T-cell (primary cell): ENCODE data around the gene TWIST2. TPM values are rescaled to one million over a fixed set of nuclear protein-coding genes. Genes with fewer than 3 reads are reported as not detected.

Experiments used
- ATAC-seq, 4 experiments: fragments of 200-7000 bp in 3 of 4; fragments of 150-1000 bp in 1 of 4; cut with Tn5 transposase; replicated peaks in 1 of 4; 1 replicate in 3 of 4; 2 replicates in 1 of 4; pipeline ENCODE4 v1.10.0; 2021; ENCODE audit warnings: moderate library complexity in 3 of 4, mild to moderate bottlenecking in 2 of 4, moderate number of reproducible peaks in 1 of 4
- CTCF ChIA-PET, 2 donors: fragments of 300-600 bp; sonication (Branson Sonifier 250); formaldehyde crosslinking; loops; one replicate each; lab custom pipeline; 2022; ENCODE audit warnings: antibody characterized with exemption in 2 of 2; lab: Charles Lee
- POLR2A ChIA-PET, 2 donors: fragments of 300-600 bp; sonication (Branson Sonifier 250); formaldehyde crosslinking; loops; one replicate each; lab custom pipeline; 2022; ENCODE audit warnings: antibody characterized with exemption in 2 of 2; lab: Charles Lee
- DNase-seq, 35 experiments: peaks; one replicate each; pipeline versions ENCODE4 v3.0.0 to v3.0.0-alpha.2; 2013 to 2023
- H3K27ac ChIP-seq: one replicate; pipeline ENCODE4 v1.5.1; 2013; ENCODE audit warnings: low read length
- H3K27me3 ChIP-seq, 2 experiments: replicated peaks in 1 of 2; 1 replicate in 1 of 2; 2 replicates in 1 of 2; pipeline versions ENCODE4 v1.6.1 to v1.7.0; 2013; ENCODE audit warnings: low read length in 1 of 2, mixed read lengths in 1 of 2; ENCODE audit not compliant: control insufficient read depth in 2 of 2, insufficient read depth in 2 of 2; ENCODE audit errors: extremely low read depth in 1 of 2
- H3K36me3 ChIP-seq, 2 donors: 1 replicate in 1 of 2; 2 replicates in 1 of 2; pipeline versions ENCODE4 v1.6.1 to v1.7.0; 2013; ENCODE audit warnings: low read length in 1 of 2; ENCODE audit not compliant: control insufficient read depth in 2 of 2, insufficient read depth in 1 of 2; ENCODE audit errors: extremely low read depth in 1 of 2
- H3K4me1 ChIP-seq, 2 experiments: 1 replicate in 1 of 2; 2 replicates in 1 of 2; pipeline versions ENCODE4 v1.6.1 to v1.7.0; 2013; ENCODE audit warnings: low read length in 2 of 2, mixed read lengths in 1 of 2; ENCODE audit not compliant: insufficient read depth in 2 of 2, control insufficient read depth in 1 of 2; ENCODE audit errors: extremely low read depth in 1 of 2
- H3K4me3 ChIP-seq, 2 donors: 1 replicate in 1 of 2; 2 replicates in 1 of 2; pipeline versions ENCODE4 v1.5.1 to v1.7.0; 2013; ENCODE audit warnings: mild to moderate bottlenecking in 2 of 2, low read length in 1 of 2, moderate library complexity in 1 of 2; ENCODE audit not compliant: control insufficient read depth in 1 of 2; ENCODE audit errors: extremely low read depth in 1 of 2
- H3K9me3 ChIP-seq: 2 replicates; pipeline ENCODE4 v1.7.0; 2013
- H3K27ac Mint-ChIP-seq, 2 donors: one replicate each; pipeline ENCODE4 v1.8.0; 2020 to 2021; ENCODE audit warnings: mild to moderate bottlenecking in 2 of 2, mixed read lengths in 2 of 2
- H3K27me3 Mint-ChIP-seq, 2 donors: one replicate each; pipeline ENCODE4 v1.8.0; 2021 to 2022; ENCODE audit warnings: mixed read lengths in 2 of 2
- H3K36me3 Mint-ChIP-seq: one replicate; pipeline ENCODE4 v1.8.0; 2021; ENCODE audit warnings: mixed read lengths
- H3K4me1 Mint-ChIP-seq, 3 donors: one replicate each; pipeline ENCODE4 v1.8.0; 2020 to 2022; ENCODE audit warnings: mixed read lengths in 3 of 3, mild to moderate bottlenecking in 1 of 3
- H3K4me3 Mint-ChIP-seq, 3 donors: one replicate each; pipeline ENCODE4 v1.8.0; 2020 to 2022; ENCODE audit warnings: mild to moderate bottlenecking in 3 of 3, mixed read lengths in 3 of 3, moderate library complexity in 3 of 3
- H3K9me3 Mint-ChIP-seq, 3 donors: one replicate each; pipeline ENCODE4 v1.8.0; 2020 to 2022; ENCODE audit warnings: mixed read lengths in 3 of 3
- WGBS: methylation state at CpG from one replicate; pipeline ENCODE4 v1.1.5; 2013; ENCODE audit warnings: missing lambda C conversion rate; ENCODE audit not compliant: insufficient coverage; 5-methylcytosine and 5-hydroxymethylcytosine counted together
- total RNA-seq, 35 experiments: library from RNA in 6 of 35; stranded (reverse) in 6 of 35; fragments of 120-200 nt in 1 of 35; gene quantifications; one replicate each; pipeline versions ENCODE4 v1.2.1 to v1.2.4 and lab custom pipeline; 2013 to 2026

TWIST2 gene
- total RNA-seq, 5 donors from 2014 or later (not counting 1 experiment from before 2014, with no cell fraction given), result not detected

DNA sequence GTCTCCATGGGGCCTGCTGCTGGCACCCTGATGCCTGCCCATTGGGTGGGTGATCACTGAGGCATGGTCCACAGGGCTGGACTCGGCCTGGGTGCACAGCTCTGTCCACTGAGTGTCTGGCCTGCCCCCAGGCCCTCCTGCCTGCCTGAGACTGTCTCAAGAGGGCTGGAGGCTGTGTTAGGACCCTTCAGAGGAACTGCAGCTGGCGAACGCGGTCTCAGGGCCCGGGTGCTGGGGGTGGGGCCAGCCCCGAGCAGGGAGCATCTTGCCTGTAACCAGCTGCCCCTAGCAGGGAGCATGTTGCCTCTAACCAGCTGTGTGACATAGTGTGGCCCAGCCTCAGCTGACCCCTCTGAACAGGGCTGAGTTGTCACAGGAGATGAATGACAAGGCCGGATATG is 50.0 kb downstream of the TWIST2 start:
- 72% methylated on average over 7 of the region's 7 CpGs for WGBS
- H3K27ac ChIP-seq, result no peak overlapping the region
- H3K4me3 Mint-ChIP-seq, result no peak overlapping the region
- CTCF ChIA-PET, result no interaction called here
- H3K36me3 Mint-ChIP-seq, result no peaks in the 10 kb centered on the region
- H3K9me3 ChIP-seq, result no peaks in the 10 kb centered on the region
- no peaks in the 10 kb centered on the region for H3K4me1 Mint-ChIP-seq
- H3K27ac Mint-ChIP-seq, result no peak overlapping the region
- no peak for ATAC-seq
- no peaks in the 10 kb centered on the region for H3K4me1 ChIP-seq
- H3K9me3 Mint-ChIP-seq, result no peaks in the 10 kb centered on the region
- H3K27me3 ChIP-seq, result peaks cover 0 to 73% of the 10 kb centered on the region in 2 experiments
- POLR2A ChIA-PET, result no interaction called here
- no peak for DNase-seq
- no peaks in the 10 kb centered on the region for H3K36me3 ChIP-seq
- no peak overlapping the region for H3K4me3 ChIP-seq
- peaks cover 15 to 25% of the 10 kb centered on the region in 2 donors for H3K27me3 Mint-ChIP-seq

DNA sequence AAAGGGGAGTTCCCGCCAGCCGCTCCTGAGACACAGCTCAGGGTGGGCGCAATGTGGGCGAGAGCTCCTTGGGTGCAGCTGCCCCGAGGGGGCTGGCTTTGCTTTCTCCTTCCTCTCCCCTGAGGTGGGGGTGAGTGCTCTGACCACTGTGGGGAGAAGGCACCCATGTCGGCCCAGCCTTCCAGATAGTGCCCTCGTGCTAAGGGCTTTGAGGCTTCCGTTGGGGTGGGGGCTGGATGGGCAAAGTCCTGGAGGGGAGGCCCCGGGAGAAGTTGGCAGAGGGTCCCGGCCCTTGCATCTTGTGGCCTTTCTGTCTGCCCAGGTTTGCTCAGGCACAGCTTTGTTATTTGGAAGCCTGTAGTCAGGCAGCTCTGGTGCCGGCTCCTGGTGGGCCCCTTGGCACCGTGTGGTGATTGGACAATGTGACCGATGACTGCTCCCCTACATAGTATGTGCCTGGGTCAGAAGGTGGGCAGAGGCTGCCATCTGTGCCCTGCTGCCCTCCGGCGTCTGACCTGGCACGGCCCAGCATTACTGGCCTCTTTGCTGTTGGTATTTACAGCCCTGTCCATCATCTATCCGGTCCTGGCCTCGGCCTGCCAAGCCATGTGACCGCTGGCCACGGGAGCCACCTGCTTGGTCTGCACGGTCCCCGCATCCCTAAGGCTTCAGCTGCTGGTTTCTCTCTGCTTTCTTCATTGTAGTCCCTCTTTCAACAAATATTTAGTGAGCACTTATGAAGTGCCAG is 50.8 kb downstream of the TWIST2 start:
- ChIA-PET POLR2A (no interaction called here), CTCF (no interaction called here)
- H3K27me3 Mint-ChIP-seq, result peaks cover 15 to 25% of the 10 kb centered on the region in 2 donors
- peaks cover 0 to 75% of the 10 kb centered on the region in 2 experiments for H3K27me3 ChIP-seq
- no peak overlapping the region for H3K4me3 Mint-ChIP-seq
- H3K4me3 ChIP-seq, result no peak overlapping the region
- no peaks in the 10 kb centered on the region for H3K9me3 ChIP-seq
- H3K4me1 ChIP-seq, result no peaks in the 10 kb centered on the region
- H3K9me3 Mint-ChIP-seq, result no peaks in the 10 kb centered on the region
- H3K27ac ChIP-seq, result no peak overlapping the region
- no peaks in the 10 kb centered on the region for H3K36me3 ChIP-seq
- DNase-seq (no peak), ATAC-seq (no peak)
- no peak overlapping the region for H3K27ac Mint-ChIP-seq
- 80% methylated on average over 10 of the region's 22 CpGs for WGBS
- no peaks in the 10 kb centered on the region for H3K4me1 Mint-ChIP-seq
- no peaks in the 10 kb centered on the region for H3K36me3 Mint-ChIP-seq

DNA sequence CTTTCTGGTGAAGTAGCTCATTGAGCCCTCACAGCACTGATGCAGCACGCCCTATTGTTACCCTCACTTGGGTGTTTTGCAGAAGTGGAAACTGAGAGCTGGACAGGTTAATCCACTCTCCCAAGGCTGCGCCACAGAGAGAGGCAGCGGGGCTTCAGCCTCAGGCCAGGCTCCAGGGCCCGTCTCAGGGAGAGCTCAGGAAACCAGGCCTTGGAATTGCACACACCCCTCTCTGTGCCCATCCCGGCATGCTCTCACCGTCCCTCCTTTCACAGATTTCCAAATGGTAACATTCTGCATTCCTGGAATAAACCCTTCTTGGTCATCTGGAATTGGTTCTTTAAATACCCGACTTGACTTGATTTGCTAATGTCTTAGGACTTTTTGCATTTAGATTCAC is 51.5 kb downstream of the TWIST2 start:
- no peaks in the 10 kb centered on the region for H3K4me1 Mint-ChIP-seq
- 90% methylated on average over 4 of the region's 7 CpGs for WGBS
- H3K27ac Mint-ChIP-seq, result no peak overlapping the region
- H3K4me3 Mint-ChIP-seq, result no peak overlapping the region
- Histone ChIP-seq H3K27me3 (peaks cover 0 to 68% of the 10 kb centered on the region in 2 experiments), H3K36me3 (no peaks in the 10 kb centered on the region), H3K27ac (no peak overlapping the region), H3K9me3 (no peaks in the 10 kb centered on the region), H3K4me3 (no peak overlapping the region), H3K4me1 (no peaks in the 10 kb centered on the region)
- no peaks in the 10 kb centered on the region for H3K36me3 Mint-ChIP-seq
- peaks cover 15 to 25% of the 10 kb centered on the region in 2 donors for H3K27me3 Mint-ChIP-seq
- DNase-seq, result no peak
- no peak for ATAC-seq
- POLR2A ChIA-PET, result no interaction called here
- CTCF ChIA-PET, result no interaction called here
- no peaks in the 10 kb centered on the region for H3K9me3 Mint-ChIP-seq

DNA sequence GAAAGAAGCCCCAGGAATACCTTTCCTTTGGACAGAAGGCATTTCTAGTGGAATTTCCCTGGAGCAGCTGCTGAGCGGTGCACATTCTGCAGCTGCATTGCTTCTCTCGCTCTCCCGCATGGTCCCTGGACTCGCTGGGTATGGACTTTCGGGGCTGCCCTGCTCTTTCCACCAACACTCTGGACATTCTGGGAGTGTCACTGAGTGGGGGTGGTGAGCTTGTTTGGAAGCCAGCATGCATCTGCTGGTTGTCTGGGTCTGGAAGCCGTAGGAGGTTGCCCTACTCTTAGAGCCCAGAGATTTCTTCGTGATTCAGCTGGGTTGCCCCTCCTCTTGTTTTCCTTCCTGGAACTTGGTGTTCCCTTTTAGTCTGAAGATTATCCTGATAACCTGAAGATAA is 52.6 kb downstream of the TWIST2 start:
- Mint-ChIP-seq H3K4me3 (no peak overlapping the region), H3K27ac (no peak overlapping the region), H3K27me3 (peaks cover 15 to 20% of the 10 kb centered on the region in 2 donors), H3K9me3 (no peaks in the 10 kb centered on the region), H3K36me3 (no peaks in the 10 kb centered on the region), H3K4me1 (no peaks in the 10 kb centered on the region)
- ChIA-PET POLR2A (no interaction called here), CTCF (no interaction called here)
- ATAC-seq, result no peak
- WGBS, result 75% methylated on average over 2 of the region's 7 CpGs
- Histone ChIP-seq H3K4me3 (no peak overlapping the region), H3K27me3 (peaks cover 0 to 59% of the 10 kb centered on the region in 2 experiments), H3K27ac (no peak overlapping the region), H3K9me3 (no peaks in the 10 kb centered on the region), H3K4me1 (no peaks in the 10 kb centered on the region), H3K36me3 (no peaks in the 10 kb centered on the region)
- no peak for DNase-seq

DNA sequence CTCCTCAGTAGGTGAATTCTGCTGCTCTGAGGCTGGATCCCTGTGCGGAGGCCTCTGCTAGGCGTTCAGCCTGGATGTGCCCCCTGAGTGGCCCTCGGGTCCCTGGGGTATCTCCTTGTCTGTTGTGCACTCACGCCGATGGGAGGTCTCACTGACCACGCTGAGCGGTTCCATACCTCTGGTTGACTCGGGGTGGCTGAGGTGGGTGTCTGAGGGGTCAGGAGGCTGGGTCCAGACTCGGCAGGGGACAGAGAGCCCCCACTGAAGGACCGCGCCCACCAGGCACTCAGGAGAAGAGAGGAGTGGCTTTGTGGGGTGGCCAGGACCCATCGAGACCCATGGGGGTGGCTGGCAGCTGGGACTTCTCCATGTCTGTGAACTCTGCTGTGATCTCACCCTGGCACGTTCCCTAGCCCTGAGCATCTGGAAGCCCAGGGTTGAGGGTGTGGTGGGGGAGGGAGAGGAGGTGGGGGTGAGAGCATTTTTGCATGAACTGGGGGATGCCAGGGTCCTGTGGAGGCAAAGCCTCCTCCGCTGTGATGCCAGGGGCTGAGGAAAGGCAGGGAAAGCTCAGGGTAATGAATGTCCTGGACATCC is 53.7 kb downstream of the TWIST2 start:
- CTCF ChIA-PET, result no interaction called here
- DNase-seq, result no peak
- H3K4me3 Mint-ChIP-seq, result no peak overlapping the region
- POLR2A ChIA-PET, result no interaction called here
- H3K4me1 Mint-ChIP-seq, result no peaks in the 10 kb centered on the region
- H3K27ac Mint-ChIP-seq, result no peak overlapping the region
- Histone ChIP-seq H3K27me3 (peaks cover 0 to 49% of the 10 kb centered on the region in 2 experiments), H3K4me3 (no peak overlapping the region), H3K9me3 (no peaks in the 10 kb centered on the region), H3K4me1 (no peaks in the 10 kb centered on the region), H3K36me3 (no peaks in the 10 kb centered on the region), H3K27ac (no peak overlapping the region)
- 81% methylated on average over 9 of the region's 14 CpGs for WGBS
- peaks cover 17 to 20% of the 10 kb centered on the region in 2 donors for H3K27me3 Mint-ChIP-seq
- no peak for ATAC-seq
- no peaks in the 10 kb centered on the region for H3K9me3 Mint-ChIP-seq
- no peaks in the 10 kb centered on the region for H3K36me3 Mint-ChIP-seq

DNA sequence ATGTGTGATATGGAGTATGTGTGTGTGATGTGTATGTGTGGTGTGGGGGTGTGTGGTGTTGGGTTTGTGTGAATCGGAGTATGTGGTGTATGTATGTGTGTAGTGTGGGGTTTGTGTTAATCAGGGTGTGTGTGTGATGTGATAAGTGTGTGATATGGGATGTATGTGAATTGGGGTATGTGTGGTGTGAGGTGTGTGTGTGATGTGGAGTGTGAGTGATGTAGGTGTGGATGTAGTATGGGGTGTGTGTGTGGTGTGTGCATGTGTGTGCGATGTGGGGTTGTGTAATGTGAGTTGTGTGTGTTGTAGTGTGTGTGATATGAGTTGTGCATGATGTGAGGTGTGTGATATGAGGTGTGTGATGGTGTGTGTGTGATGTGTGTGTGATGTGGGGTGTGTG is 54.4 kb downstream of the TWIST2 start:
- no peak overlapping the region for H3K4me3 Mint-ChIP-seq
- ATAC-seq (no peak), DNase-seq (no peak)
- peaks cover 0 to 44% of the 10 kb centered on the region in 2 experiments for H3K27me3 ChIP-seq
- ChIA-PET CTCF (no interaction called here), POLR2A (no interaction called here)
- no peaks in the 10 kb centered on the region for H3K4me1 ChIP-seq
- no peaks in the 10 kb centered on the region for H3K9me3 Mint-ChIP-seq
- H3K4me3 ChIP-seq, result no peak overlapping the region
- H3K4me1 Mint-ChIP-seq, result no peaks in the 10 kb centered on the region
- peaks cover 13 to 14% of the 10 kb centered on the region in 2 donors for H3K27me3 Mint-ChIP-seq
- H3K9me3 ChIP-seq, result no peaks in the 10 kb centered on the region
- H3K27ac ChIP-seq, result no peak overlapping the region
- H3K36me3 Mint-ChIP-seq, result no peaks in the 10 kb centered on the region
- 91% methylated on average over 2 of the region's 2 CpGs for WGBS
- no peak overlapping the region for H3K27ac Mint-ChIP-seq
- H3K36me3 ChIP-seq, result no peaks in the 10 kb centered on the region
